ENCODE data around the gene GABRG1. TPM values are rescaled to one million over a fixed set of nuclear protein-coding genes. Genes with fewer than 3 reads are reported as not detected.

The GABRG1 gene
- total and polyA plus RNA-seq, 2 of the 13 experiments (the other 11 are each of a cell fraction or from before 2014, with no cell fraction given), result 0.03 TPM; not detected in 1

DNA sequence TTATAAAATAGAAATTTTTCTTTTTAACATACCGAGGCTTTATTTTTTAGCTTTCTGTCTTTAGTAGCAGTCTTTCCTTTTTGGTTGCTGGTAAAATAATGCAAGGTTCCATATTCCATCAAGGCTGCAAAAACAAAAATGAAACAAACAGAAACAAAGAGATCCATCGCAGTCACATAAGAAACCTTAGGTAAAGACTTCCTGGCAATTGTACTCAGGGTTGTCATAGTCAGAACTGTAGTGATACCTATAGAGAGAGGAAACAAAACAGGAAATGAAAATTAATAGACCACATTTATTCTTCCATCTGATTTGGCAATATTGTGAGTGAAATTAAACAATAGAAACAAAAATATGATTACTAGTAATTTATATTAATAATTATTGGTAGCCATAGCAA is 72.5 kb downstream of the GABRG1 start:
- no peak overlapping the region for H2AFZ ChIP-seq (ENCODE audit: low read length)
- WGBS (ENCODE audit: low lambda C conversion rate), result 0% methylated on average over 2 of the region's 2 CpGs
- ATAC-seq (no peak), FAIRE-seq (no peak), DNase-seq (ENCODE audit: low spot score) (no peak)
- no peaks in the 10 kb centered on the region for H3K36me3 ChIP-seq (replicated peaks in 1 of 2; ENCODE audit: control insufficient read depth in 1 of 2, insufficient read depth in 2 of 2, low read length in 2 of 2)
- no peak overlapping the region for H3K27ac ChIP-seq (ENCODE audit: extremely low read length, insufficient read depth, low read length)
- intact Hi-C loops (cut with micrococcal nuclease; ENCODE audit: unreplicated experiment), result no loop called here
- in situ Hi-C loops (cut with HindIII; ENCODE audit: extremely low pct_ligation_motif_present, low pct_unique_long_range_greater_than_20kb), result no loop called here
- no peaks in the 10 kb centered on the region for H3K9me3 ChIP-seq (ENCODE audit: low read length)
- BruUV-seq (replicated peaks), result no TSS peak
- H4K20me1 ChIP-seq (ENCODE audit: insufficient read depth, low read length), result no peaks in the 10 kb centered on the region
- H3K4me2 ChIP-seq (ENCODE audit: low read depth, low read length), result no peak overlapping the region
- H3K4me1 ChIP-seq (ENCODE audit: insufficient read depth, low read length), result no peaks in the 10 kb centered on the region
- H3K27me3 ChIP-seq (ENCODE audit: control insufficient read depth in 1 of 2, insufficient read depth in 2 of 2, low read length in 2 of 2), result no peaks in the 10 kb centered on the region
- H3K4me3 ChIP-seq (replicated peaks in 1 of 3; ENCODE audit: insufficient read depth in 1 of 3, low read depth in 2 of 3, low read length in 3 of 3), result no peak overlapping the region
- no peak for TF ChIP-seq RNF2 (conservative IDR thresholded peaks at IDR 0.05; ENCODE audit: low read depth)
- no peak for TF ChIP-seq MBD4 (IDR thresholded peaks at IDR 0.05; ENCODE audit: borderline replicate concordance, low read length)
- no peak for TF ChIP-seq ETV5 (CRISPR knock-in tag; IDR thresholded peaks at IDR 0.05; ENCODE audit: borderline replicate concordance)
- TF ChIP-seq ZC3H4 (CRISPR knock-in tag; IDR thresholded peaks at IDR 0.05; ENCODE audit: borderline replicate concordance), result no peak
- no peak for TF ChIP-seq DNMT3B (CRISPR knock-in tag; conservative IDR thresholded peaks at IDR 0.05)
- TF ChIP-seq CREM (IDR thresholded peaks at IDR 0.05), result no peak
- TF ChIP-seq CREM (CRISPR knock-in tag; IDR thresholded peaks at IDR 0.05), result no peak
- TF ChIP-seq, protein P1, sequence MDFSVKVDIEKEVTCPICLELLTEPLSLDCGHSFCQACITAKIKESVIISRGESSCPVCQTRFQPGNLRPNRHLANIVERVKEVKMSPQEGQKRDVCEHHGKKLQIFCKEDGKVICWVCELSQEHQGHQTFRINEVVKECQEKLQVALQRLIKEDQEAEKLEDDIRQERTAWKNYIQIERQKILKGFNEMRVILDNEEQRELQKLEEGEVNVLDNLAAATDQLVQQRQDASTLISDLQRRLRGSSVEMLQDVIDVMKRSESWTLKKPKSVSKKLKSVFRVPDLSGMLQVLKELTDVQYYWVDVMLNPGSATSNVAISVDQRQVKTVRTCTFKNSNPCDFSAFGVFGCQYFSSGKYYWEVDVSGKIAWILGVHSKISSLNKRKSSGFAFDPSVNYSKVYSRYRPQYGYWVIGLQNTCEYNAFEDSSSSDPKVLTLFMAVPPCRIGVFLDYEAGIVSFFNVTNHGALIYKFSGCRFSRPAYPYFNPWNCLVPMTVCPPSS (IDR thresholded peaks at IDR 0.05), result no peak
- TF ChIP-seq ZNF292 (CRISPR knock-in tag; IDR thresholded peaks at IDR 0.05; ENCODE audit: borderline replicate concordance, low read depth), result no peak
- no peak for TF ChIP-seq POLR2A (IDR thresholded peaks at IDR 0.05; ENCODE audit: insufficient read depth in 1 of 2, low read depth in 2 of 2, low read length in 2 of 2)
- no peak for TF ChIP-seq RBFOX2 (IDR thresholded peaks at IDR 0.05; ENCODE audit: low read depth, low read length)
- TF ChIP-seq TARDBP (CRISPR knock-in tag; IDR thresholded peaks at IDR 0.05), result no peak
- TF ChIP-seq, protein P2, sequence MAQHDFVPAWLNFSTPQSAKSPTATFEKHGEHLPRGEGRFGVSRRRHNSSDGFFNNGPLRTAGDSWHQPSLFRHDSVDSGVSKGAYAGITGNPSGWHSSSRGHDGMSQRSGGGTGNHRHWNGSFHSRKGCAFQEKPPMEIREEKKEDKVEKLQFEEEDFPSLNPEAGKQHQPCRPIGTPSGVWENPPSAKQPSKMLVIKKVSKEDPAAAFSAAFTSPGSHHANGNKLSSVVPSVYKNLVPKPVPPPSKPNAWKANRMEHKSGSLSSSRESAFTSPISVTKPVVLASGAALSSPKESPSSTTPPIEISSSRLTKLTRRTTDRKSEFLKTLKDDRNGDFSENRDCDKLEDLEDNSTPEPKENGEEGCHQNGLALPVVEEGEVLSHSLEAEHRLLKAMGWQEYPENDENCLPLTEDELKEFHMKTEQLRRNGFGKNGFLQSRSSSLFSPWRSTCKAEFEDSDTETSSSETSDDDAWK (CRISPR knock-in tag; IDR thresholded peaks at IDR 0.05), result no peak
- TF ChIP-seq HDAC1 (CRISPR knock-in tag; IDR thresholded peaks at IDR 0.05), result no peak
- TF ChIP-seq NFKB2 (CRISPR knock-in tag; IDR thresholded peaks at IDR 0.05; ENCODE audit: borderline replicate concordance), result no peak
- ChIA-PET POLR2A (no interaction called here), CTCF (ENCODE audit: low intra/inter-chr PET ratio, low total read pairs) (no interaction called here)
- H3K9ac ChIP-seq (ENCODE audit: insufficient read depth, low read depth, low read length), result no peak overlapping the region
- H3K79me2 ChIP-seq (ENCODE audit: insufficient read depth, low read length), result no peaks in the 10 kb centered on the region
